HG03558 (cell line): ENCODE data around the gene CCDC121.

Experiments used
- ATAC-seq: cut with Tn5 transposase; IDR thresholded peaks from one replicate; pipeline ENCODE4 v1.9.1; 2021; ENCODE audit warnings: moderate number of reproducible peaks; ENCODE audit not compliant: unreplicated experiment; ENCODE audit errors: extremely low read depth

CCDC121 gene

GRCh38 chr2:27628767-27629709 lies at the start of gene CCDC121, which contains the start of gene GPN1:
CCDC121 (minus strand) TSS chr2:27629012; CDS start chr2:27627799, 1,213 bp downstream.
GPN1 (plus strand) TSS chr2:27629050; CDS start chr2:27629059, 9 bp downstream.
- peak; percentile 90 for ATAC-seq

- no peak for ATAC-seq
Observed at GRCh38 chr2:27672723-27673486, 44.1 kb upstream of the CCDC121 start.

- ATAC-seq: no peak
Observed at GRCh38 chr2:27671235-27671634, 42.4 kb upstream of the CCDC121 start.

- ATAC-seq: no peak
Observed at GRCh38 chr2:27667446-27667845, 38.6 kb upstream of the CCDC121 start.

- ATAC-seq: no peak
Observed at GRCh38 chr2:27664622-27665363, 36.0 kb upstream of the CCDC121 start.

GRCh38 chr2:27664154-27664574 lies 35.4 kb upstream of the CCDC121 start:
- no peak for ATAC-seq

- ATAC-seq: no peak
Observed at GRCh38 chr2:27663285-27664153, 34.7 kb upstream of the CCDC121 start, which contains the start of the genes SLC4A1AP and SUPT7L. SLC4A1AP (plus strand) TSS chr2:27663889; CDS start chr2:27663915, 26 bp downstream. SUPT7L (minus strand) TSS chr2:27663614; CDS start chr2:27662192, 1,422 bp downstream.

- no peak for ATAC-seq
Observed at GRCh38 chr2:27661371-27661770, 32.6 kb upstream of the CCDC121 start.

- no peak for ATAC-seq
Observed at GRCh38 chr2:27655155-27655951, 26.5 kb upstream of the CCDC121 start.

GRCh38 chr2:27653397-27653796 lies 24.6 kb upstream of the CCDC121 start:
- no peak for ATAC-seq

GRCh38 chr2:27652790-27653189 lies 24.0 kb upstream of the CCDC121 start:
- no peak for ATAC-seq

- no peak for ATAC-seq
Observed at GRCh38 chr2:27652341-27652740, 23.5 kb upstream of the CCDC121 start.

GRCh38 chr2:27651056-27651455 lies 22.2 kb upstream of the CCDC121 start:
- no peak for ATAC-seq

GRCh38 chr2:27647737-27648136 lies 18.9 kb upstream of the CCDC121 start:
- no peak for ATAC-seq

- no peak for ATAC-seq
Observed at GRCh38 chr2:27647289-27647688, 18.5 kb upstream of the CCDC121 start.

GRCh38 chr2:27645197-27645596 lies 16.4 kb upstream of the CCDC121 start:
- no peak for ATAC-seq

GRCh38 chr2:27640722-27641245 lies 12.0 kb upstream of the CCDC121 start:
- ATAC-seq: no peak

- no peak for ATAC-seq
Observed at GRCh38 chr2:27638709-27639108, 9.9 kb upstream of the CCDC121 start.
